HG02885 (cell line): Measurements from ENCODE around the gene WBP1L.
"Not testable (repeated sequence)": the region's sequence is repeated elsewhere in the genome, so short reads cannot be mapped to it uniquely, and the experiment has no call there.

Experiments
- ATAC-seq: cut with Tn5 transposase; IDR thresholded peaks from one replicate; pipeline ENCODE4 v1.9.1; 2021; ENCODE audit warnings: mild to moderate bottlenecking; ENCODE audit not compliant: unreplicated experiment, poor library complexity

The WBP1L gene

GRCh38 chr10:102743588-102744373 lies at the start of gene WBP1L:
Gene WBP1L, plus strand, starts transcription at chr10:102743948. Its CDS starts 106 bp downstream, at chr10:102744054.
- peak; percentile 97 for ATAC-seq

GRCh38 chr10:102695401-102695800 lies 48.3 kb upstream of the WBP1L start:
- not testable (repeated sequence) for ATAC-seq

DNA sequence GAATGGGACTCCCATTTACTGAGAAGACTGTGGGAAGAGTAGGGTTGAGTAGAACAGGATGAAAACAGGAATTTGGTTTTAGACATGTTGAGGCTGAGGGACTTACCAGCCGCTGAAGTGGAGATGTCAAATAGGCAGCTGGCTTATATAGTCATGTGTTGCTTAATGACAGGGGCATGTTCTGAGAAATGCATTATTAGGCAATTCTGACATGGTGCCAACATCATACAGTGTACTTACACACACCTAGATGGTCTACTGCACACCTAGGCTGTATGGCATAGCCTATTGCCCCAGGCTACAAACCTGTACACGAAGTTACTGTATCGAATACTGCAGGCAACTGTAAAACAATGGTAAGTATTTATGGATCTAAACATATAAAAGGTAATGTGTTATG lies 47.0 kb upstream of the WBP1L start:
- no peak for ATAC-seq

DNA sequence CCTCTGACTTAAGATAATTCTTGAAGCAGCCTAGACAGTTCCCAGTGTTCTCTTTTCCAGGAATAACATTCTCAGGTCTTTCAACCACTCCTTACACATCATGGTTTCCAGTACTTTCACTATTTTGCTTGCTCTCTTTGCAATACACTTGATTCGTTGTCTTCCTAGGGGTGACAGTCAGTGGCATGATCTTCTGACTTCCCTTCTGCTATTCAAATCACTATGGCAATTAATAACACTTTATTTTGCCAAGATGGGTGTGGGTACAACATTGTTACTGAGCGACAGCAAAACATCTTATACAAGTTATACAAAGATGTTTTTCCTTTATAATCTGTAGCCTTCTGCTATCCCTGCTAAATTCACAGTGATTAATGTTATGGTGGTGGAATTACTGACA lies 44.9 kb upstream of the WBP1L start:
- no peak for ATAC-seq

DNA sequence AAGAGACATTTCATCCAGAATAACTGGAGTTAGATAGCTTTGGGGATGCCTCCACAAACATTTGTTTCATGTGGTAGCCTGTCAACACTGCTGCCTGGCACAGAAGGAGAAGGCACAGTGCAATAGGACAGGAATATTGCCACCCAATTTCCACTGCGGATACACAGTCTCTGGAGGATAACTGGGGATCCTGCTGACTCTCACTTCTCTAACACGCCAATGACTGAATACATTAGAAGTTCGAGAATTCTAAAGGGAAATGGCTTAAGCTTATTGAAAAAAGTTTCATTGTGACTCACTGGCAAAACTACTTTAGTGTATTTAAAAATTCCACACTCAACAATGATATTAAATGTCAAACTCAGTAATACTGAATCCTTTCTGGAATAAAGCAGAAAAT lies 42.5 kb upstream of the WBP1L start:
- no peak for ATAC-seq

DNA sequence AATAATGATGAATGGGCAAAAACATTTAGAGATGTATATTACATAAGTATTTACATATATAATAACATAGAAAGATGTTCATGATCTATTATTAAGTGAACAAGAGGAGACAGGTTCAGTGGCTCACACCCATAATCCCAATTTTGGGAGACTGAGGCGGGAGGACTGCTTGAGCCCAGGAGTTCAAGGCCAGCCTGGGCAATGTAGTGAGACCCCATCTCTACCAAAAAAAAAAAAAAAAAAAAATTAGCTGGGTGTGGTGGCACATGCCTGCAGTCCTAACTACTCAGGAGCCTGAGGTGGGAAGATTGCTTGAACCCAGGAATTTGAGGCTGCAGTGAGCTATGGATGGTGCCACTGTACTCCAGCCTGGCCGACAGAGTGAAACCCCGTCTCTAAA lies 42.0 kb upstream of the WBP1L start:
- ATAC-seq = no peak

GRCh38 chr10:102702742-102703141 lies 41.0 kb upstream of the WBP1L start:
- ATAC-seq = no peak

DNA sequence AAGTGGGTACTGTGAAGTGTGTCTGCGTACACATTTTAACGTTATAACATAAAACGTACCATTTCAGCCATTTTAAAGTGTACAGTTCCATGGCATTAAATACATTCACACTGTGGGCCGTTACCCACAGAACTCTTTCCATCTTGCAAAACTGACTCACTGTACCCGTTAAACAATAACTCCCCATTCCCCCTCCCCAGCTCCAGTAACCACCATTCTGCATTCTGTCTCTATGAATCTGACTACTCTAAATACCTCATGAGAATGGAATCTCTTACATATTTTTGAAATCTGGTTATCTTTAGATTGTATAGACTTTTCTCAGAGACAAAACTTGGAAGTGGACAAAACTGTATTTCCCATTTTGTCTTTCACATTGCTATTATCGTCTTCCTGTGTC lies 38.8 kb upstream of the WBP1L start:
- ATAC-seq = no peak

GRCh38 chr10:102705531-102705930 lies 38.2 kb upstream of the WBP1L start:
- no peak for ATAC-seq

GRCh38 chr10:102710609-102711008 lies 33.1 kb upstream of the WBP1L start:
- ATAC-seq = no peak

DNA sequence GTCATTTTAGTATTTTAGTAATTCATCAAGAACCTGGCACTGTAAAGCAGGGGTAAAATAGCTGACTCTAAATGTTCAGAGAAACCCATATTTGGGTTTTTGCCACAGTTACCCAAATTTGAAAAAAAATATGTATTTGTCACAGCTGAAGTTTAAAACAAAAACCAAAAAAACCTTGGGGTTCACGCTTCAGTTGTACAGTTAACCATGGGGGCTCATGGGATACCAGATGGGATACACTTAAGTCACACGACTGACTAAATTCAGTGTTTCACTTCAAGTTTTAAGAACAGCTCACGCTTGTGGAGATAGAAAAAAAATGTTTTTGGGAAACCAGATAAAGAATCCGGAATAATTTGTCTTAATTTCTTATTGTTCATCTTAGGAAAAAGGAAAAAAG lies 31.7 kb upstream of the WBP1L start:
- ATAC-seq = no peak

GRCh38 chr10:102712843-102713538 lies 30.8 kb upstream of the WBP1L start:
- no peak for ATAC-seq

- ATAC-seq = peak; percentile 43
These were observed 30.3 kb upstream of the WBP1L start for GRCh38 chr10:102713539-102713813.

DNA sequence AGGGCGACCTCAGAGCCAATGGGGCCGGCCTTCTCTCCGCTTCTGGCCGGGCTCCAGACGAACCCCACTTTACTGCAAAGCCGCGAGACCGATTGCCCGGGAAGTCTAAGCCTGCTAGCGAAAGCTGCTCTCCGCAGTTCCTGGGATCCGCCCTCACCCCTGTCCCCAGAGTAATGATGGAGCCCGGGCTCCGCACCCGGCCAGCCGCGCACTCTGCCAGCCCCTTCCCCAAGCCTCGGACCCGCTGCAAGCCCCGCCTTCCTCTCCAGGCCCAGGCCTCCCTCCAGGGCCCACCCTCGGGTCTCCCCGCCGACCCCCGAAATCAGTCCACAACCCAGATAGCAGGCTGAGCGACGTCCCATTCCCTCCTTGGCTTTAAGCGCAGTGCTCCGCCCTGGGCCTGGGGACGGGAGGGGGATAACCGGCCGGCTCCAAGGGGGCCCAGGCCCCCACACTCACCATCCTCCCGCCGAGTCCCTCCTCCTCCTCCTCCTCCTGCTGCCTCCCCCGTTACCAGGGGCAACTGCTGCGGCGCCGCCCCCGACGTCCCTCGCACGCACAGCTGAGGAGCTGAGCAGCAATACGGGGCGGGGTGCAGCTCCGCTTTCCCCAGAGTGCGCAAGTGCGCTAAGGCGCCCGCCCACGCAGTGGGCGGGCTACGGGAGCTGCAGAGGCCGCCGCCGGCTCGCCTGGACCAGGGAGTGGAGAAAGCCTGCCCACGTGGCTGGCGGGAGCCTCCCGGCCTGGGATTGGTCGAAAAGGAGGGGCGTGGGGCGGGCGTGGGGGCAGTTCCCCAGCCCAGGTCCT lies 29.7 kb upstream of the WBP1L start, which contains the start of gene ARL3:
TSS of gene ARL3 (minus strand) at position 584 of the 807 bp plus-strand sequence. CDS start at position 462, 122 bp downstream.
- peak; percentile 82 for ATAC-seq

GRCh38 chr10:102714621-102715455 lies 28.9 kb upstream of the WBP1L start, which contains the start of gene SFXN2:
Gene SFXN2, plus strand, starts transcription at chr10:102714636. Its CDS starts 12,001 bp downstream, at chr10:102726637.
- ATAC-seq = peak; percentile 15

DNA sequence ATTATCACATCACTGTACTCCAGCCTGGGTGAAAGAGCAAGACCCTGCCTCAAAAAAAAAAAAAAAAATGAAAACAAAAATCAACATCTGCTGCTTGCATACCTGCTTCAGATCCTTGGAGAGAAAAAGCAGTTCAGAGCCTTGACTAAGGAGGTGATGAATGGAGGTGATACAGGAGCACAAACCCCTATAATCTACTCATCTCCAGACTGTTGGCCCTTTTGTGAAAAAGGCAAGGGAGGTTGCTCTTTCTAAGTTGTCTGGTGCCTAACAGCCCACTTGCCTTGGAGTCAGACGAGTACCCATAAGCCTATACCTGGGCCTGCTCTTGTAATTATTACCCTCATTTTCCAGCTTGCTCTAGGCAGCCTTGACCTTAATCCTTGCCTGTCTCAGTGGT lies 27.9 kb upstream of the WBP1L start:
- ATAC-seq = no peak

DNA sequence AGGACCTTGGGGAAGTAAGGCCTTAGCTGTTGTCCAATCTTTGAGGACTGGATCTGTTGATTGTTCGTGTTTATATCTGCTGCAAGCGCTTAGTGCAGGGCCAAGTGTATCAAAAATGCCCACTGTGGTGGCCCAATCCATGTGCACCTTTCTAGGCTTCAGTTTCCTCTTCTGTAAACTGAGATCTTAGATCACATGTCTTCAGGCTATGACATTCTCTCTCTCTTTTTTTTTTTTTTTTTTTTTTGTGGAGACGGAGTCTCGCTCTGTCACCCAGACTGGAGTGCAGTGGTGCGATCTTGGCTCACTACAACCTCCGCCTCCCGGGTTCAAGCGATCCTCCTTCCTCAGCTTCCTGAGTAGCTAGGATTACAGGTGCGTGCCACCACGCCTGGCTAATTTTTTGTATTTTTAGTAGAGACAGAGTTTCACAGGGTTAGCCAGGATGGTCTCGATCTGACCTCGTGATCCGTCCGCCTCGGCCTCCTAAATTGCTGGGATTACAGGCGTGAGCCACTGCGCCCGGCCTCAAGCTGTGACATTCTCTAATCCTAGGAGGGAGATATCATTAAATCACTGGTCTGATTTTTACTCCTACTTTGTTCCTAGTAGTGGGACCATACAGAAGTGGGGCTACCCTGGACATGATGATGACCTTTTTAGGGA lies 26.7 kb upstream of the WBP1L start:
- ATAC-seq = not testable (repeated sequence)

- ATAC-seq = no peak
These were observed 25.5 kb upstream of the WBP1L start for GRCh38 chr10:102718220-102718619.

- ATAC-seq = no peak
These were observed 23.4 kb upstream of the WBP1L start for GRCh38 chr10:102720337-102720736.
